Anterior cingulate cortex (tissue), 58 donors: ENCODE data around the gene MTERF4.

ENCODE experiments used
- DNase-seq, 58 donors: peaks; one replicate each; lab custom pipeline; 2025; lab: John Stamatoyannopoulos, UW

Gene MTERF4

GRCh38 chr2:241061275-241061674, 40.8 kb downstream of the MTERF4 start:
- peak in 3 of 58 donors; percentile 22 to 34 (median 27) for DNase-seq

- no peak for DNase-seq
Measured at GRCh38 chr2:241053576-241054251, 48.4 kb downstream of the MTERF4 start.

DNA sequence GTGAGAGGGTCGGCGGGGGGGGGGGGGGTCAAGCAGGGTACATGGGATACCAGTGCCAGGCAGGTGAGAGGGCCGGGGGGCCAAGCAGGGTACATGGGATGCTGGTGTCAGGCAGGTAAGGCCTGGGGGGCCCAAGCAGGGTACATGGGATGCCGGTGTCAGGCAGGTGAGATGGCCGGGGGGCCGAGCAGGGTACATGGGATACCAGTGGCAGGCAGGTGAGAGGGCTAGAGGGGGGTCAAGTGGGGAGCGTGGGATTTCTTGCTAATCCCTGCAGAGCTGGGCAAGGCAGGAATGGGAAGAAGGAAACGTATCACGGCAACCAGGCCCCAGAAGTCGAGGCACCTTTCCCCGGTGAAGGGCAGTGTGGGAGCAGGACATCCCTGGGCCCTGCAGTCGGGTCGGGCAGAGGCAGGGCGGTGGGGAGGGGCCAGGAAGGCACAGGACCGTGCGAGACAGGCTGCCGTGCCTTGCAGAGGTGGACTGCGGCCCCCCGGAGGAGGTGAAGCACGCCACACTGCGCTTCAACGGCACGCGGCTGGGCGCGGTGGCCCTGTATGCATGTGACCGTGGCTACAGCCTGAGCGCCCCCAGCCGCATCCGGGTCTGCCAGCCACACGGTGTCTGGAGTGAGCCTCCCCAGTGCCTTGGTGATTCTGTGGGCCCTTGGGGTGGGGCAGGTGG, 49.3 kb downstream of the MTERF4 start:
- DNase-seq, result no peak

GRCh38 chr2:241051578-241052487, 50.3 kb downstream of the MTERF4 start:
- no peak for DNase-seq

GRCh38 chr2:241050624-241051577, 51.2 kb downstream of the MTERF4 start:
- no peak for DNase-seq

GRCh38 chr2:241049739-241050623, 52.1 kb downstream of the MTERF4 start:
- no peak for DNase-seq

DNA sequence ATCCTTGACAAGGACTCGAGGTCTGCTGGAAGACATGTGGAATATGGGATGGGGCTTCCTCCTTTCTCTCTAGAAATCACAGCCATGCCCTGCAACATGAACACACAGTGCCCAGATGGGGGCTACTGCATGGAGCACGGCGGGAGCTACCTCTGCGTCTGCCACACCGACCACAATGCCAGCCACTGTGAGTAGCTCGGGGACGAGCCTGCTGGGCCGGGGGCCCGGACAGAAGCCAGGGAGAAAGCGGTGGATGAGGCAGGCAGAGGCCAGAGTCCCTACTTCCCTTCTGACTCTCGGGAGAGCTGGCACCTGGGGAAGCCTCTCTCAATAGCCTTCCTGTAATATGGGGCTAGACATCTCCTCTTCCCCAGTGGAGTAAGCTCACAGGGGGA, 53.1 kb downstream of the MTERF4 start:
- DNase-seq, result no peak

- no peak for DNase-seq
Measured at GRCh38 chr2:241048149-241048948, 53.7 kb downstream of the MTERF4 start.

DNA sequence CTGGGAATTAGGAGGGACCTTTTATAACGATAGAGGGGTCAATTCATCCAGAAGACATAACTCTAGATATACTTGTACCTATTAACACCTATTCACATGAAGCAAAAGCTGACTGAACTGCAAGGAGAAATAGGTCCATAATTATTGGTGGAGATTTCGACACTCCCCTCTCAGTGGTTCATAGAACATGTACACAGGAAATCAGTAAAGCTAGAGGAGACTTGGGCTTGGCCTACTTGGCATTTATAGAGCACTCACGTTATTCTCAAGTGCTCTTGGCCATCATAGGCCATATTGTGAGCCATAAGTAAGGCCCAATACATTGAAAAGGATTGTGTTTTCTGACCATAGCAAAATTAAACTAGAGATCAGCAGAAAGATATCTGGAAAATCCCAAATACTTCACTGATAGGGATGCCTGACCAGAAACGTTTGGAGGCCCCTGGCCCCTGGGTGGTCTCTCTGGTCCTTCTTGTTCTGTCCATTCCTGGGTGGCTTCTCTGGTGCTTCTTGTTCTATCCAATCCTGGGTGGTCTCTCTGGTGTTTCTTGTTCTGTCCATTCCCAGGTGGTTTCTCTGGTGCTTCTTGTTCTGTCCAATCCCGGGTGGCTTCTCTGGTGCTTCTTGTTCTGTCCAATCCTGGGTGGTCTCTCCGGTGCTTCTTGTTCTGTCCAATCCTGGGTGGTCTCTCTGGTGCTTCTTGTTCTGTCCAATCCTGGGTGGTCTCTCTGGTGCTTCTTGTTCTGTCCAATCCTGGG, 54.7 kb downstream of the MTERF4 start:
- DNase-seq, result no peak
